Uterus (tissue), 4 donors: Measurements from ENCODE around the gene COL19A1. TPM values are rescaled to one million over a fixed set of nuclear protein-coding genes. Genes with fewer than 3 reads are reported as not detected.

Experiments
- DNase-seq, 2 donors: peaks; one replicate each; pipeline ENCODE4 v3.0.0-alpha.2; 2019 to 2020
- H3K27ac ChIP-seq, 2 donors: fragments of 200-600 bp; sonication (generic); 1 replicate in 1 of 2; 2 replicates in 1 of 2; pipeline ENCODE4 v1.5.1; 2016 to 2018
- H3K27me3 ChIP-seq, 2 donors: fragments of 200-600 bp; sonication (generic); one replicate each; pipeline ENCODE4 v1.5.1; 2018 to 2019; ENCODE audit warnings: control low read depth in 1 of 2
- H3K36me3 ChIP-seq, 2 donors: fragments of 200-600 bp; sonication (generic); one replicate each; pipeline ENCODE4 v1.5.1; 2019; ENCODE audit warnings: control low read depth in 1 of 2
- H3K4me1 ChIP-seq, 2 donors: fragments of 200-600 bp; sonication (generic); one replicate each; pipeline ENCODE4 v1.5.1; 2018 to 2019; ENCODE audit warnings: control low read depth in 1 of 2
- H3K4me3 ChIP-seq, 2 donors: fragments of 200-600 bp; sonication (generic); 1 replicate in 1 of 2; 2 replicates in 1 of 2; pipeline ENCODE4 v1.5.1; 2018 to 2019; ENCODE audit warnings: mild to moderate bottlenecking in 1 of 2
- H3K9me3 ChIP-seq, 2 donors: fragments of 200-600 bp; sonication (generic); one replicate each; pipeline ENCODE4 v1.5.1; 2019; ENCODE audit warnings: control low read depth in 1 of 2
- CTCF ChIP-seq, 4 experiments: fragments of 200-600 bp in 2 of 4; fragments of 450-650 bp in 2 of 4; sonication (generic) in 2 of 4; IDR thresholded peaks; one replicate each; pipeline ENCODE4 v1.5.1; 2016 to 2019; ENCODE audit warnings: antibody characterized with exemption in 4 of 4, mild to moderate bottlenecking in 2 of 4, moderate library complexity in 1 of 4
- POLR2A ChIP-seq, 2 donors: fragments of 450-650 bp; IDR thresholded peaks; one replicate each; pipeline ENCODE4 v1.6.1; 2016; ENCODE audit warnings: antibody characterized with exemption in 2 of 2, mild to moderate bottlenecking in 1 of 2, moderate library complexity in 1 of 2
- intact Hi-C: fragments of 100-400 bp; cut with DNase I; formaldehyde crosslinking; loops from one replicate; pipeline ENCODE4 v1.15.1; 2023; ENCODE audit warnings: low total_unique reads
- total RNA-seq, 4 donors: library from RNA; depleted of rRNA in 3 of 4; stranded (reverse); fragments of >200 nt in 3 of 4; gene quantifications; one replicate each; pipeline versions ENCODE4 v1.1.0 to v1.2.4, GENCODE V29; 2014 to 2023
- donor health status: DM: yes; HTN: yes; CAD: no.

Gene COL19A1
- total RNA-seq, 4 donors from 2014 or later: under 0.01 to 0.28 TPM; not detected in 2

- intact Hi-C loops: no loop called here
- Histone ChIP-seq H3K27me3 (no peaks in the 10 kb centered on the region), H3K27ac (no peak overlapping the region), H3K9me3 (no peaks in the 10 kb centered on the region), H3K4me3 (no peak overlapping the region), H3K36me3 (no peaks in the 10 kb centered on the region), H3K4me1 (no peaks in the 10 kb centered on the region)
- TF ChIP-seq POLR2A (IDR thresholded peaks at IDR 0.05) (no peak), CTCF (IDR thresholded peaks at IDR 0.05) (no peak)
- DNase-seq: no peak
Observed at GRCh38 chr6:70157086-70157485, 290.7 kb downstream of the COL19A1 start.

GRCh38 chr6:70160276-70160675 lies 293.9 kb downstream of the COL19A1 start:
- no peak for TF ChIP-seq POLR2A (IDR thresholded peaks at IDR 0.05)
- TF ChIP-seq CTCF (IDR thresholded peaks at IDR 0.05): no peak
- intact Hi-C loops: no loop called here
- no peak overlapping the region for H3K27ac ChIP-seq
- no peaks in the 10 kb centered on the region for H3K4me1 ChIP-seq
- no peaks in the 10 kb centered on the region for H3K9me3 ChIP-seq
- DNase-seq: no peak
- no peaks in the 10 kb centered on the region for H3K36me3 ChIP-seq
- no peaks in the 10 kb centered on the region for H3K27me3 ChIP-seq
- no peak overlapping the region for H3K4me3 ChIP-seq

- intact Hi-C loops: no loop called here
- no peak for TF ChIP-seq POLR2A (IDR thresholded peaks at IDR 0.05)
- no peaks in the 10 kb centered on the region for H3K27me3 ChIP-seq
- DNase-seq: no peak
- no peaks in the 10 kb centered on the region for H3K9me3 ChIP-seq
- no peaks in the 10 kb centered on the region for H3K36me3 ChIP-seq
- H3K4me3 ChIP-seq: no peak overlapping the region
- H3K27ac ChIP-seq: no peak overlapping the region
- no peaks in the 10 kb centered on the region for H3K4me1 ChIP-seq
Observed at GRCh38 chr6:70162972-70163371, 296.6 kb downstream of the COL19A1 start.

GRCh38 chr6:70163795-70164194 lies 297.4 kb downstream of the COL19A1 start:
- Histone ChIP-seq H3K9me3 (no peaks in the 10 kb centered on the region), H3K36me3 (no peaks in the 10 kb centered on the region), H3K27me3 (no peaks in the 10 kb centered on the region), H3K27ac (no peak overlapping the region), H3K4me3 (no peak overlapping the region), H3K4me1 (no peaks in the 10 kb centered on the region)
- DNase-seq: no peak
- TF ChIP-seq POLR2A (IDR thresholded peaks at IDR 0.05): no peak
- intact Hi-C loops: no loop called here

- no peak for DNase-seq
- Histone ChIP-seq H3K27me3 (no peaks in the 10 kb centered on the region), H3K36me3 (no peaks in the 10 kb centered on the region), H3K4me3 (no peak overlapping the region), H3K27ac (no peak overlapping the region), H3K9me3 (no peaks in the 10 kb centered on the region), H3K4me1 (no peaks in the 10 kb centered on the region)
- TF ChIP-seq POLR2A (IDR thresholded peaks at IDR 0.05) (no peak), CTCF (IDR thresholded peaks at IDR 0.05) (no peak)
- intact Hi-C loops: no loop called here
Observed at GRCh38 chr6:70164556-70164955, 298.2 kb downstream of the COL19A1 start.

- no peak overlapping the region for H3K27ac ChIP-seq
- intact Hi-C loops: no loop called here
- no peaks in the 10 kb centered on the region for H3K27me3 ChIP-seq
- DNase-seq: no peak
- H3K4me1 ChIP-seq: no peaks in the 10 kb centered on the region
- H3K36me3 ChIP-seq: no peaks in the 10 kb centered on the region
- TF ChIP-seq POLR2A (IDR thresholded peaks at IDR 0.05) (no peak), CTCF (IDR thresholded peaks at IDR 0.05) (peak in 1 of 4 experiments; percentile 15)
- H3K9me3 ChIP-seq: no peaks in the 10 kb centered on the region
- H3K4me3 ChIP-seq: no peak overlapping the region
Observed at GRCh38 chr6:70166088-70166958, 300.0 kb downstream of the COL19A1 start.
